GM23248 (cell line): ENCODE data around the gene C10orf105. TPM values are rescaled to one million over a fixed set of nuclear protein-coding genes. Genes with fewer than 3 reads are reported as not detected.

ENCODE experiments used
- DNase-seq: peaks from one replicate; pipeline ENCODE4 v3.0.0-alpha.2; 2015
- H2AFZ ChIP-seq: fragments of 200-600 bp; sonication (generic); 2 replicates; pipeline ENCODE4 v1.6.1; 2016; ENCODE audit warnings: antibody characterized with exemption
- H3F3A ChIP-seq: fragments of 200-600 bp; sonication (generic); 2 replicates; pipeline ENCODE4 v1.6.1; 2016; ENCODE audit warnings: mild to moderate bottlenecking, antibody characterized with exemption, mixed run types; ENCODE audit not compliant: insufficient read depth
- H3K27ac ChIP-seq: fragments of 200-600 bp; sonication (generic); 2 replicates; pipeline ENCODE4 v1.5.1; 2016; ENCODE audit warnings: mild to moderate bottlenecking
- H3K27me3 ChIP-seq: fragments of 200-600 bp; sonication (generic); replicated peaks from 2 replicates; pipeline ENCODE4 v1.6.1; 2016; ENCODE audit warnings: mild to moderate bottlenecking; ENCODE audit not compliant: insufficient read depth
- H3K36me3 ChIP-seq: fragments of 200-600 bp; sonication (generic); 2 replicates; pipeline ENCODE4 v1.6.1; 2016; ENCODE audit warnings: low read depth, mild to moderate bottlenecking
- H3K4me1 ChIP-seq: fragments of 200-600 bp; sonication (generic); 2 replicates; pipeline ENCODE4 v1.6.1; 2016; ENCODE audit warnings: mild to moderate bottlenecking; ENCODE audit not compliant: insufficient read depth
- H3K4me2 ChIP-seq: fragments of 200-600 bp; sonication (generic); one replicate; pipeline ENCODE4 v1.6.1; 2016; ENCODE audit warnings: mild to moderate bottlenecking; ENCODE audit not compliant: unreplicated experiment
- H3K4me3 ChIP-seq: fragments of 200-600 bp; sonication (generic); 2 replicates; pipeline ENCODE4 v1.5.1; 2016; ENCODE audit warnings: mild to moderate bottlenecking
- H3K79me2 ChIP-seq: fragments of 200-600 bp; sonication (generic); 2 replicates; pipeline ENCODE4 v1.6.1; 2016; ENCODE audit warnings: mild to moderate bottlenecking; ENCODE audit not compliant: insufficient read depth
- H3K9ac ChIP-seq: fragments of 200-600 bp; sonication (generic); 2 replicates; pipeline ENCODE4 v1.6.1; 2016; ENCODE audit warnings: mild to moderate bottlenecking
- H3K9me2 ChIP-seq: fragments of 200-600 bp; sonication (generic); 2 replicates; pipeline ENCODE4 v1.6.1; 2016; ENCODE audit warnings: mixed run types, mild to moderate bottlenecking, moderate library complexity; ENCODE audit not compliant: insufficient read depth
- H3K9me3 ChIP-seq: fragments of 200-600 bp; sonication (generic); one replicate; pipeline ENCODE4 v1.6.1; 2017; ENCODE audit warnings: low read depth
- H4K20me1 ChIP-seq: fragments of 200-600 bp; sonication (generic); 2 replicates; pipeline ENCODE4 v1.6.0; 2016; ENCODE audit not compliant: insufficient read depth
- EZH2 ChIP-seq: fragments of 200-600 bp; sonication (generic); IDR thresholded peaks from 2 replicates; pipeline ENCODE4 v1.6.1; 2018; ENCODE audit warnings: antibody characterized with exemption, mild to moderate bottlenecking; ENCODE audit not compliant: insufficient read depth, poor library complexity, severe bottlenecking
- EZH2phosphoT487 ChIP-seq: fragments of 200-600 bp; sonication (generic); IDR thresholded peaks from 2 replicates; pipeline ENCODE4 v1.6.1; 2018; ENCODE audit warnings: antibody characterized with exemption, moderate library complexity, mild to moderate bottlenecking, low read depth; ENCODE audit not compliant: insufficient read depth
- WGBS, 2 experiments: methylation state at CpG; one replicate each; pipeline ENCODE4 v1.1.6; 2015 to 2017; ENCODE audit warnings: low lambda C conversion rate in 2 of 2, low coverage in 1 of 2; ENCODE audit errors: missing lambda C conversion rate in 2 of 2; 5-methylcytosine and 5-hydroxymethylcytosine counted together
- in situ Hi-C: fragments of 300-500 bp; cut with MboI; formaldehyde crosslinking; loops from 2 replicates; pipeline ENCODE4 v1.15.0; 2020
- polyA plus RNA-seq: library from polyadenylated mRNA; unstranded; fragments of >200 nt; fragmentation: Nextera tagmentation; extraction: Ambion mirVana; gene quantifications from 2 replicates; pipeline ENCODE4 v1.2.1, GENCODE V29; 2016
- total RNA-seq: library from RNA; depleted of rRNA; stranded (reverse); fragments of >200 nt; shearing (Covaris generic); gene quantifications from 2 replicates; pipeline ENCODE4 v1.2.3, GENCODE V29; 2014

C10orf105 gene
- total and polyA plus RNA-seq, 2 experiments from 2014 or later = not detected

- WGBS, 2 experiments = 78 to 80% methylated on average over 13 of the region's 13 CpGs
Observed at GRCh38 chr10:71746344-71747037, 26.9 kb upstream of the C10orf105 start.

GRCh38 chr10:71745664-71746250 is 26.2 kb upstream of the C10orf105 start:
- H2AFZ ChIP-seq = no peak overlapping the region
- no peaks in the 10 kb centered on the region for H3K79me2 ChIP-seq
- no peak for DNase-seq
- TF ChIP-seq EZH2 (no peak), EZH2phosphoT487 (no peak)
- H3K4me2 ChIP-seq = no peak overlapping the region
- H3K27me3 ChIP-seq = no peaks in the 10 kb centered on the region
- no peaks in the 10 kb centered on the region for H3K36me3 ChIP-seq
- H3F3A ChIP-seq = no peaks in the 10 kb centered on the region
- H3K4me3 ChIP-seq = no peak overlapping the region
- H4K20me1 ChIP-seq = no peaks in the 10 kb centered on the region
- no peaks in the 10 kb centered on the region for H3K9me2 ChIP-seq
- H3K9ac ChIP-seq = no peak overlapping the region
- no peaks in the 10 kb centered on the region for H3K4me1 ChIP-seq
- no peaks in the 10 kb centered on the region for H3K9me3 ChIP-seq
- in situ Hi-C loops = no loop called here
- H3K27ac ChIP-seq = no peak overlapping the region
- WGBS, 2 experiments = 94 to 100% methylated on average over 2 of the region's 2 CpGs

More at GRCh38 chr10:71746344-71747037, 26.9 kb upstream of the C10orf105 start:
- Histone ChIP-seq H3F3A (no peaks in the 10 kb centered on the region), H3K79me2 (no peaks in the 10 kb centered on the region), H3K4me2 (no peak overlapping the region), H3K4me3 (no peak overlapping the region), H3K9me3 (no peaks in the 10 kb centered on the region), H3K36me3 (no peaks in the 10 kb centered on the region), H3K9ac (no peak overlapping the region), H3K4me1 (no peaks in the 10 kb centered on the region), H3K9me2 (no peaks in the 10 kb centered on the region), H2AFZ (no peak overlapping the region), H3K27ac (no peak overlapping the region), H3K27me3 (no peaks in the 10 kb centered on the region), H4K20me1 (no peaks in the 10 kb centered on the region)
- no peak for DNase-seq
- TF ChIP-seq EZH2phosphoT487 = no peak
- TF ChIP-seq EZH2 = no peak
- in situ Hi-C loops = no loop called here

DNA sequence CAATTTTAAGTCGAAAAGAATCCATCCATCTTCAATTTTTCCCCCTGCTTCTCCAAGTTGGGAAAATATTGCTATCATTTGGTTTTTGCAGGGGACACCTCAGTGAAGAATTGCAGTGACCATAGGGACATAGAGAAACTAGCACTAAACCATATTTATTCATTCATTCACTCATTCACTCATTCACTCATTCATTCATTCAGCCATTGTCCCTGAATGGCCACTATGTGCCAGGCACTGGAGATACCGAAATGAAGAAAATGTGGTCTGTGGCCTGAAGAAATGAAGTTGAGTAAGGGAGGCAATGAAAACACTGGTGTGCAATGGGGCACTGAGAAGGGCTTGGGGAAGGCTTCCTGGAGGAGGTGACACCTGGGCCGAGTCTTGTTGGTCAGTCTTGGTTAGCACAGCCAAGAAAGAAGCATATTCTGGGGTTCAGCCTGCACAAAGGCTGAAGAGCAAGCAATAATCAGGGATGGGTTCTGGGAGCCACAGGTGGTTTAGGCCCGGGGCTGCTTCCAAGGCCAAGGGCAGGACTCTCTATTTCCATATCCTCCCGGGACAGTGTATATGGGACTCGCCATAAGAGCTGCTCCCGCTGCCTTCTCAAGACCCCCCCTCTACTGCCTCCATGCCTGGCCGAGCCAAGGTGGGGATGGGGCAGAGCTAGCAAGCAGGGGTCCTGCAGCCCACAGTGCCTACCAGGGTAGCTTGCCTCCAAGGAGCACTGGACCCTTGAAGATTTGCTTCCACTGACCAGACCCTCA is 25.5 kb upstream of the C10orf105 start:
- Histone ChIP-seq H3K36me3 (no peaks in the 10 kb centered on the region), H3K4me3 (no peak overlapping the region), H3K4me1 (no peaks in the 10 kb centered on the region), H3K79me2 (no peaks in the 10 kb centered on the region), H3K27me3 (no peaks in the 10 kb centered on the region), H3F3A (no peaks in the 10 kb centered on the region), H3K4me2 (no peak overlapping the region), H2AFZ (no peak overlapping the region), H3K9me3 (no peaks in the 10 kb centered on the region), H3K9me2 (no peaks in the 10 kb centered on the region), H3K27ac (no peak overlapping the region), H3K9ac (no peak overlapping the region), H4K20me1 (no peaks in the 10 kb centered on the region)
- TF ChIP-seq EZH2 = no peak
- TF ChIP-seq EZH2phosphoT487 = no peak
- DNase-seq = no peak
- in situ Hi-C loops = no loop called here
- WGBS, 2 experiments = 75 to 76% methylated on average over 8 of the region's 8 CpGs

DNA sequence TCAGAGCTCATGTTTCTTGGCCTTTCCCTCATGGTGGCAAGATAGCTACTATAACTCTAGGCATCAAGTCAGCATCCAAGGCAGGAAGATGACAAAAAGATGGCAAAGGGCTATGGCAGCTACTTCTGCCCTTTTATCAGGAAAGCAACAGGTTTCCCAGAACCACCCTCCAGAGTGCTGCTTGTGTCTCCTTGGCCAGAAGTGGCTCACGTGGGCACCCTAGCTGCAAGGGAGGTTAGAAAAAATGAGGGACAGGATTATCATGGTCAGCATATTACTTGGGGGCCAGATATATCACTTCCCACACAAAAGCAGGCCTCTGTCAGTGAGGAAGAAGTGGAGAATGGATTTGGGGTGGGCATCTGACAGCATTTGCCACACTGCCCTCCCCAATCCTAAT is 24.3 kb upstream of the C10orf105 start:
- Histone ChIP-seq H3K27me3 (no peaks in the 10 kb centered on the region), H4K20me1 (no peaks in the 10 kb centered on the region), H3K79me2 (no peaks in the 10 kb centered on the region), H3K9me2 (no peaks in the 10 kb centered on the region), H3K9ac (no peak overlapping the region), H3K36me3 (no peaks in the 10 kb centered on the region), H3K4me3 (no peak overlapping the region), H3K27ac (no peak overlapping the region), H2AFZ (no peak overlapping the region), H3F3A (no peaks in the 10 kb centered on the region), H3K4me1 (no peaks in the 10 kb centered on the region), H3K9me3 (no peaks in the 10 kb centered on the region), H3K4me2 (no peak overlapping the region)
- TF ChIP-seq EZH2phosphoT487 = no peak
- TF ChIP-seq EZH2 = no peak
- in situ Hi-C loops = no loop called here
- 90 to 96% methylated on average over 1 of the region's 1 CpG for WGBS, 2 experiments
- no peak for DNase-seq
